H1 (cell line): ENCODE measurements around the gene PSMC3. TPM values are rescaled to one million over a fixed set of nuclear protein-coding genes. Genes with fewer than 3 reads are reported as not detected.

Experiments
- CTCF ChIA-PET: fragments of 300-600 bp; sonication (Branson Sonifier 250); formaldehyde crosslinking; loops from one replicate; lab custom pipeline; 2021; ENCODE audit not compliant: partially characterized antibody; lab: Charles Lee
- POLR2A ChIA-PET: fragments of 300-600 bp; sonication (Branson Sonifier 250); formaldehyde crosslinking; loops from one replicate; lab custom pipeline; 2021; ENCODE audit warnings: inconsistent platforms; ENCODE audit not compliant: partially characterized antibody; lab: Charles Lee
- DNase-seq, 2 experiments: peaks; one replicate each; pipeline versions ENCODE4 v3.0.0 to v3.0.0-alpha.2; 2010 to 2022; ENCODE audit warnings: low spot score in 2 of 2, low read depth in 1 of 2, mixed read lengths in 1 of 2
- FAIRE-seq: peaks from 2 replicates; lab custom pipeline; 2011; peaks lifted over from hg19 to GRCh38; lab: Jason Lieb, UNC
- H2AFZ ChIP-seq: 2 replicates; pipeline ENCODE4 v1.8.1; 2012; ENCODE audit warnings: low read length, inconsistent platforms
- H2AK5ac ChIP-seq: 2 replicates; pipeline ENCODE4 v1.6.1; 2013; ENCODE audit warnings: low read depth, low read length
- H2BK120ac ChIP-seq: replicated peaks from 2 replicates; pipeline ENCODE3; 2013; ENCODE audit warnings: low read depth, low read length, inconsistent platforms
- H2BK12ac ChIP-seq: 2 replicates; pipeline ENCODE4 v1.6.1; 2013; ENCODE audit warnings: low read depth, low read length
- H2BK15ac ChIP-seq: 2 replicates; pipeline ENCODE4 v1.6.1; 2013; ENCODE audit warnings: low read length
- H2BK20ac ChIP-seq: 2 replicates; pipeline ENCODE4 v1.6.1; 2013; ENCODE audit warnings: low read length
- H2BK5ac ChIP-seq: 2 replicates; pipeline ENCODE4 v1.6.1; 2013; ENCODE audit warnings: low read depth, low read length
- H3K14ac ChIP-seq: 2 replicates; pipeline ENCODE4 v1.6.1; 2013; ENCODE audit warnings: inconsistent platforms; ENCODE audit not compliant: insufficient read length
- H3K18ac ChIP-seq: 2 replicates; pipeline ENCODE4 v1.6.1; 2013; ENCODE audit warnings: low read length; ENCODE audit errors: extremely low read depth
- H3K23ac ChIP-seq: 2 replicates; pipeline ENCODE4 v1.6.1; 2013; ENCODE audit warnings: inconsistent platforms; ENCODE audit not compliant: insufficient read length
- H3K23me2 ChIP-seq: 2 replicates; pipeline ENCODE4 v1.6.1; 2013; ENCODE audit warnings: low read depth, low read length
- H3K27ac ChIP-seq: 2 replicates; pipeline ENCODE4 v1.6.1; 2011; ENCODE audit warnings: low read depth, low read length, inconsistent platforms
- H3K27me3 ChIP-seq, 4 experiments: replicated peaks in 1 of 4; 1 replicate in 1 of 4; 2 replicates in 3 of 4; pipeline versions ENCODE4 v1.6.1 to v1.8.1; 2011 to 2013; ENCODE audit warnings: low read length in 3 of 4, mild to moderate bottlenecking in 3 of 4, inconsistent platforms in 2 of 4, mixed read lengths in 2 of 4, moderate library complexity in 1 of 4; ENCODE audit not compliant: control insufficient read depth in 3 of 4, insufficient read depth in 3 of 4; ENCODE audit errors: extremely low read depth in 1 of 4
- H3K36me3 ChIP-seq, 4 experiments: 2 replicates each; pipeline versions ENCODE4 v1.6.1 to v1.8.1; 2011 to 2013; ENCODE audit warnings: mild to moderate bottlenecking in 4 of 4, low read length in 3 of 4, moderate library complexity in 2 of 4, control low read depth in 1 of 4, inconsistent platforms in 1 of 4; ENCODE audit not compliant: insufficient read depth in 4 of 4, control insufficient read depth in 2 of 4
- H3K4ac ChIP-seq: replicated peaks from 2 replicates; pipeline ENCODE3; 2013; ENCODE audit warnings: low read length, low read depth, mixed read lengths, inconsistent platforms; ENCODE audit not compliant: insufficient read length
- H3K4me1 ChIP-seq, 4 experiments: replicated peaks in 1 of 4; 1 replicate in 1 of 4; 2 replicates in 3 of 4; pipeline versions ENCODE4 v1.6.1 to v1.8.1; 2011 to 2013; ENCODE audit warnings: low read length in 3 of 4, inconsistent platforms in 2 of 4, mixed read lengths in 1 of 4; ENCODE audit not compliant: insufficient read depth in 4 of 4, control insufficient read depth in 3 of 4
- H3K4me2 ChIP-seq, 2 experiments: 2 replicates each; pipeline versions ENCODE4 v1.6.1 to v1.8.1; 2011 to 2013; ENCODE audit warnings: low read depth in 2 of 2, low read length in 2 of 2, control low read depth in 1 of 2, inconsistent platforms in 1 of 2, mild to moderate bottlenecking in 1 of 2; ENCODE audit not compliant: insufficient read depth in 1 of 2
- H3K4me3 ChIP-seq, 4 experiments: fragments of 200-600, 300-600 bp in 1 of 4; sonication (generic), shearing (Covaris generic), sonication (Bioruptor Twin) in 1 of 4; 2 replicates each; pipeline versions ENCODE4 v1.5.1 to v1.8.1; 2011 to 2016; ENCODE audit warnings: low read length in 4 of 4, low read depth in 3 of 4, control low read depth in 2 of 4, inconsistent platforms in 2 of 4, mild to moderate bottlenecking in 2 of 4, mixed read lengths in 1 of 4, moderate library complexity in 1 of 4; ENCODE audit not compliant: insufficient read depth in 2 of 4; ENCODE audit errors: extremely low read depth in 1 of 4
- H3K56ac ChIP-seq: replicated peaks from 2 replicates; pipeline ENCODE3; 2013; ENCODE audit warnings: low read depth, mild to moderate bottlenecking, mixed read lengths, low read length, inconsistent platforms; ENCODE audit not compliant: insufficient read length
- H3K79me1 ChIP-seq: 2 replicates; pipeline ENCODE4 v1.6.1; 2013; ENCODE audit warnings: low read depth, low read length, control low read depth
- H3K79me2 ChIP-seq, 2 experiments: 2 replicates each; pipeline versions ENCODE4 v1.6.1 to v1.8.1; 2012 to 2013; ENCODE audit warnings: low read length in 2 of 2, mild to moderate bottlenecking in 2 of 2, inconsistent platforms in 1 of 2; ENCODE audit not compliant: insufficient read depth in 2 of 2, control insufficient read depth in 1 of 2
- H3K9ac ChIP-seq, 4 experiments: replicated peaks in 1 of 4; 1 replicate in 1 of 4; 2 replicates in 3 of 4; pipeline versions ENCODE4 v1.6.1 to v1.8.1; 2011 to 2013; ENCODE audit warnings: low read depth in 3 of 4, low read length in 3 of 4, control low read depth in 2 of 4, mild to moderate bottlenecking in 2 of 4, moderate library complexity in 2 of 4, inconsistent platforms in 1 of 4; ENCODE audit errors: extremely low read depth in 1 of 4
- H3K9me3 ChIP-seq, 2 experiments: 2 replicates each; pipeline versions ENCODE4 v1.6.1 to v1.8.1; 2012 to 2013; ENCODE audit warnings: mild to moderate bottlenecking in 2 of 2, moderate library complexity in 2 of 2, control low read depth in 1 of 2, inconsistent platforms in 1 of 2, low read depth in 1 of 2, low read length in 1 of 2, mixed read lengths in 1 of 2; ENCODE audit not compliant: insufficient read depth in 2 of 2
- H4K20me1 ChIP-seq, 2 experiments: replicated peaks in 1 of 2; 2 replicates each; pipeline versions ENCODE3 to v1.8.1; 2011 to 2013; ENCODE audit warnings: inconsistent platforms in 2 of 2, low read length in 2 of 2, mild to moderate bottlenecking in 1 of 2; ENCODE audit not compliant: insufficient read depth in 2 of 2, control insufficient read depth in 1 of 2
- H4K5ac ChIP-seq: 2 replicates; pipeline ENCODE4 v1.6.1; 2013; ENCODE audit warnings: low read length, low read depth, mixed read lengths, inconsistent platforms; ENCODE audit not compliant: insufficient read length
- H4K8ac ChIP-seq: 2 replicates; pipeline ENCODE4 v1.8.0; 2013; ENCODE audit warnings: mild to moderate bottlenecking, moderate library complexity, low read length, inconsistent platforms; ENCODE audit not compliant: insufficient read depth; ENCODE audit errors: extremely low read depth
- H4K91ac ChIP-seq: replicated peaks from 2 replicates; pipeline ENCODE3; 2013; ENCODE audit warnings: low read length, mixed read lengths, inconsistent platforms; ENCODE audit not compliant: insufficient read length
- KDM1A ChIP-seq: fragments of 200-600, 300-600 bp; sonication (generic); IDR thresholded peaks from 2 replicates; pipeline ENCODE4 v1.7.1; 2016; ENCODE audit warnings: mild to moderate bottlenecking, low read length, borderline replicate concordance
- MAFK ChIP-seq: IDR thresholded peaks from 2 replicates; pipeline ENCODE4 v1.6.1; 2012; ENCODE audit warnings: low read depth, mild to moderate bottlenecking, improper control_type of control experiment, low read length
- POLR2AphosphoS5 ChIP-seq: IDR thresholded peaks from 2 replicates; pipeline ENCODE4 v1.6.1; 2011; ENCODE audit warnings: low read depth, low read length
- SIRT6 ChIP-seq: IDR thresholded peaks from one replicate; pipeline ENCODE4 v1.7.1; 2012; ENCODE audit warnings: low read length, inconsistent platforms
- WGBS, 2 experiments: shearing (Covaris generic) in 1 of 2; methylation state at CpG; one replicate each; pipeline versions ENCODE4 v1.1.6 to v1.1.7; 2013 to 2015; ENCODE audit warnings: low lambda C conversion rate in 2 of 2, mixed read lengths in 2 of 2, inconsistent platforms in 1 of 2, low coverage in 1 of 2, missing lambda C conversion rate in 1 of 2; ENCODE audit not compliant: insufficient replicate concordance in 2 of 2, insufficient coverage in 1 of 2, insufficient read length in 1 of 2; ENCODE audit errors: extremely low coverage in 1 of 2, missing lambda C conversion rate in 1 of 2; 5-methylcytosine and 5-hydroxymethylcytosine counted together
- polyA plus RNA-seq, 7 experiments: library from polyadenylated mRNA; depleted of rRNA in 3 of 7; stranded (reverse) in 5 of 7; unstranded in 2 of 7; fragments of >200 nt in 5 of 7; fragments of 200-250 nt in 2 of 7; gene quantifications; 1 replicate in 5 of 7; 2 replicates in 1 of 7; 4 replicates in 1 of 7; pipeline versions ENCODE4 v1.2.1 to v1.2.3, GENCODE V29; 2011 to 2013; ENCODE audit warnings: missing spikeins in 2 of 7, mixed read lengths in 2 of 7
- total RNA-seq: library from RNA; stranded (reverse); fragmentation: NEBNext Ultra II Directional; extraction: Animal tissue kit (Norgen Biotek cat#: 25700); gene quantifications from 2 replicates; pipeline ENCODE4 v1.2.1, GENCODE V29; 2021

Gene PSMC3
- total and polyA plus RNA-seq, 2 of the 8 experiments (the other 6 are each of a cell fraction or from before 2014, with no cell fraction given) = 105 to 160 TPM

GRCh38 chr11:47451990-47452389 lies 25.8 kb upstream of the PSMC3 start:
- Histone ChIP-seq H3K9ac (no peak overlapping the region), H3K4ac (no peak overlapping the region), H3K4me2 (no peak overlapping the region), H2BK15ac (no peak overlapping the region), H3K4me1 (no peaks in the 10 kb centered on the region; a peak in 2 of 7 replicates), H2BK20ac (no peak overlapping the region), H3K79me2 (no peaks in the 10 kb centered on the region), H3K27me3 (no peaks in the 10 kb centered on the region), H3K18ac (no peak overlapping the region), H3K14ac (no peak overlapping the region), H4K20me1 (no peaks in the 10 kb centered on the region), H3K36me3 (no peaks in the 10 kb centered on the region), H3K23ac (no peak overlapping the region), H2AK5ac (no peak overlapping the region), H2BK5ac (no peak overlapping the region), H4K8ac (no peak overlapping the region), H3K4me3 (no peak overlapping the region), H2BK120ac (no peak overlapping the region), H3K9me3 (no peaks in the 10 kb centered on the region), H2AFZ (no peak overlapping the region), H3K56ac (no peak overlapping the region), H2BK12ac (no peak overlapping the region), H3K79me1 (no peaks in the 10 kb centered on the region), H4K5ac (no peak overlapping the region), H4K91ac (no peak overlapping the region)
- CTCF ChIA-PET = interaction anchor here (0.6 kb wide), 1 partner anchor 43 kb away, joined by 3 read pairs; no protein-coding TSS in a partner anchor
- FAIRE-seq = no peak
- DNase-seq = no peak
- POLR2A ChIA-PET = no interaction called here
- 93% methylated on average over 4 of the region's 4 CpGs; no CpG with 5 or more reads in 1 of the 2 experiments for WGBS, 2 experiments
- TF ChIP-seq POLR2AphosphoS5 (no peak), SIRT6 (no peak), KDM1A (0 out of 2 replicates have a peak, but pooled peaks have one; percentile 19), MAFK (no peak)
- TF ChIP-seq, all 59 proteins: peak for 1
- no peaks in the 10 kb centered on the region for H3K23me2 ChIP-seq
- H3K27ac ChIP-seq = no peak overlapping the region
